ENCODE measurements around the gene AP1S3.

- TF ChIP-seq POLR2A (IDR thresholded peaks at IDR 0.05; ENCODE audit: low read length) (no peak), GATA1 (IDR thresholded peaks at IDR 0.05; ENCODE audit: low read depth, low read length) (no peak)
Measured at GRCh38 chr2:223747392-223748042, 89.9 kb downstream of the AP1S3 start.
